H1 (cell line): ENCODE measurements around the gene ZNF831. TPM values are rescaled to one million over a fixed set of nuclear protein-coding genes. Genes with fewer than 3 reads are reported as not detected.

Experiments used
- CTCF ChIP-seq, 3 experiments: IDR thresholded peaks; 1 replicate in 2 of 3; 2 replicates in 1 of 3; pipeline versions ENCODE4 v1.5.1 to v1.6.1; 2011; ENCODE audit warnings: low read length in 3 of 3, mild to moderate bottlenecking in 3 of 3, inconsistent platforms in 2 of 3, low read depth in 1 of 3, moderate library complexity in 1 of 3; ENCODE audit not compliant: insufficient read depth in 1 of 3; ENCODE audit errors: control extremely low read depth in 1 of 3
- polyA plus RNA-seq, 7 experiments: library from polyadenylated mRNA; depleted of rRNA in 3 of 7; stranded (reverse) in 5 of 7; unstranded in 2 of 7; fragments of >200 nt in 5 of 7; fragments of 200-250 nt in 2 of 7; gene quantifications; 1 replicate in 5 of 7; 2 replicates in 1 of 7; 4 replicates in 1 of 7; pipeline versions ENCODE4 v1.2.1 to v1.2.3, GENCODE V29; 2011 to 2013; ENCODE audit warnings: missing spikeins in 2 of 7, mixed read lengths in 2 of 7
- total RNA-seq: library from RNA; stranded (reverse); fragmentation: NEBNext Ultra II Directional; extraction: Animal tissue kit (Norgen Biotek cat#: 25700); gene quantifications from 2 replicates; pipeline ENCODE4 v1.2.1, GENCODE V29; 2021

Gene ZNF831
- total and polyA plus RNA-seq, 2 of the 8 experiments (the other 6 are each of a cell fraction or from before 2014, with no cell fraction given) = not detected

GRCh38 chr20:59192533-59192896 lies 28.9 kb downstream of the ZNF831 start (continued):
- TF ChIP-seq CTCF (IDR thresholded peaks at IDR 0.05; ENCODE audit: control extremely low read depth in 1 of 3, insufficient read depth in 1 of 3, low read depth in 1 of 3, low read length in 3 of 3) = no peak
